ENCODE measurements around the gene CPEB3.
"Not testable (repeated sequence)": the region's sequence is repeated elsewhere in the genome, so short reads cannot be mapped to it uniquely, and the experiment has no call there.

Gene CPEB3

GRCh38 chr10:92045641-92046106 is 245.2 kb downstream of the CPEB3 start:
- H3K4me1 ChIP-seq (ENCODE audit: insufficient read depth, low read length): no peaks in the 10 kb centered on the region
- H3K9me3 ChIP-seq (ENCODE audit: low read length): no peaks in the 10 kb centered on the region
- no peak overlapping the region for H3K4me3 ChIP-seq (ENCODE audit: low read length)
- no peaks in the 10 kb centered on the region for H3K36me3 ChIP-seq (ENCODE audit: insufficient read depth, low read length)
- H3K27me3 ChIP-seq (ENCODE audit: insufficient read depth, low read length): no peaks in the 10 kb centered on the region
- no peak overlapping the region for H2AFZ ChIP-seq (ENCODE audit: low read depth, low read length)

GRCh38 chr10:92042541-92042940 is 248.3 kb downstream of the CPEB3 start:
- Histone ChIP-seq H3K27me3 (ENCODE audit: insufficient read depth, low read length) (no peaks in the 10 kb centered on the region), H3K4me1 (ENCODE audit: insufficient read depth, low read length) (no peaks in the 10 kb centered on the region), H3K4me3 (ENCODE audit: low read length) (no peak overlapping the region), H3K9me3 (ENCODE audit: low read length) (no peaks in the 10 kb centered on the region), H2AFZ (ENCODE audit: low read depth, low read length) (no peak overlapping the region), H3K36me3 (ENCODE audit: insufficient read depth, low read length) (no peaks in the 10 kb centered on the region)

GRCh38 chr10:92038949-92039348 is 251.9 kb downstream of the CPEB3 start:
- Histone ChIP-seq H3K4me3 (ENCODE audit: low read length) (no peak overlapping the region), H3K27me3 (ENCODE audit: insufficient read depth, low read length) (no peaks in the 10 kb centered on the region), H3K4me1 (ENCODE audit: insufficient read depth, low read length) (no peaks in the 10 kb centered on the region), H3K9me3 (ENCODE audit: low read length) (no peaks in the 10 kb centered on the region), H3K36me3 (ENCODE audit: insufficient read depth, low read length) (peaks cover 1% of the 10 kb centered on the region), H2AFZ (ENCODE audit: low read depth, low read length) (no peak overlapping the region)

- not testable (repeated sequence) for H3K4me3 ChIP-seq (ENCODE audit: low read length); H2AFZ ChIP-seq (ENCODE audit: low read depth, low read length); H3K4me1 ChIP-seq (ENCODE audit: insufficient read depth, low read length); H3K27me3 ChIP-seq (ENCODE audit: insufficient read depth, low read length); H3K9me3 ChIP-seq (ENCODE audit: low read length)
- H3K36me3 ChIP-seq (ENCODE audit: insufficient read depth, low read length): peaks cover 51% of the 10 kb centered on the region
Measured at GRCh38 chr10:92033070-92033469, 257.8 kb downstream of the CPEB3 start.

- Histone ChIP-seq H3K4me1 (ENCODE audit: insufficient read depth, low read length) (no peaks in the 10 kb centered on the region), H2AFZ (ENCODE audit: low read depth, low read length) (no peak overlapping the region), H3K4me3 (ENCODE audit: low read length) (no peak overlapping the region), H3K27me3 (ENCODE audit: insufficient read depth, low read length) (no peaks in the 10 kb centered on the region), H3K36me3 (ENCODE audit: insufficient read depth, low read length) (peaks cover 66% of the 10 kb centered on the region), H3K9me3 (ENCODE audit: low read length) (no peaks in the 10 kb centered on the region)
Measured at GRCh38 chr10:92031580-92031979, 259.3 kb downstream of the CPEB3 start.

GRCh38 chr10:92027141-92027540 is 263.7 kb downstream of the CPEB3 start:
- H3K36me3 ChIP-seq (ENCODE audit: insufficient read depth, low read length): peaks cover 93% of the 10 kb centered on the region
- no peaks in the 10 kb centered on the region for H3K27me3 ChIP-seq (ENCODE audit: insufficient read depth, low read length)

GRCh38 chr10:92025340-92025739 is 265.5 kb downstream of the CPEB3 start:
- H3K27me3 ChIP-seq (ENCODE audit: insufficient read depth, low read length); H2AFZ ChIP-seq (ENCODE audit: low read depth, low read length); H3K4me3 ChIP-seq (ENCODE audit: low read length); H3K9me3 ChIP-seq (ENCODE audit: low read length); H3K4me1 ChIP-seq (ENCODE audit: insufficient read depth, low read length): not testable (repeated sequence)
- H3K36me3 ChIP-seq (ENCODE audit: insufficient read depth, low read length): peaks cover 89% of the 10 kb centered on the region

More at GRCh38 chr10:92027141-92027540, 263.7 kb downstream of the CPEB3 start:
- Histone ChIP-seq H2AFZ (ENCODE audit: low read depth, low read length) (no peak overlapping the region), H3K4me1 (ENCODE audit: insufficient read depth, low read length) (no peaks in the 10 kb centered on the region), H3K9me3 (ENCODE audit: low read length) (no peaks in the 10 kb centered on the region), H3K4me3 (ENCODE audit: low read length) (no peak overlapping the region)

GRCh38 chr10:92024700-92025099 is 266.2 kb downstream of the CPEB3 start:
- peaks cover 90% of the 10 kb centered on the region for H3K36me3 ChIP-seq (ENCODE audit: insufficient read depth, low read length)
- no peak overlapping the region for H2AFZ ChIP-seq (ENCODE audit: low read depth, low read length)
- no peaks in the 10 kb centered on the region for H3K27me3 ChIP-seq (ENCODE audit: insufficient read depth, low read length)

GRCh38 chr10:92014620-92015019 is 276.3 kb downstream of the CPEB3 start:
- peaks cover 82% of the 10 kb centered on the region for H3K36me3 ChIP-seq (ENCODE audit: insufficient read depth, low read length)
- H2AFZ ChIP-seq (ENCODE audit: low read depth, low read length): no peak overlapping the region
- no peak overlapping the region for H3K4me3 ChIP-seq (ENCODE audit: low read length)
- no peaks in the 10 kb centered on the region for H3K27me3 ChIP-seq (ENCODE audit: insufficient read depth, low read length)
- peaks cover 3% of the 10 kb centered on the region for H3K4me1 ChIP-seq (ENCODE audit: insufficient read depth, low read length)
- no peaks in the 10 kb centered on the region for H3K9me3 ChIP-seq (ENCODE audit: low read length)

More at GRCh38 chr10:92024700-92025099, 266.2 kb downstream of the CPEB3 start:
- Histone ChIP-seq H3K9me3 (ENCODE audit: low read length) (no peaks in the 10 kb centered on the region), H3K4me1 (ENCODE audit: insufficient read depth, low read length) (no peaks in the 10 kb centered on the region), H3K4me3 (ENCODE audit: low read length) (no peak overlapping the region)

GRCh38 chr10:92011560-92012214 is 279.2 kb downstream of the CPEB3 start:
- Histone ChIP-seq H3K27me3 (ENCODE audit: insufficient read depth, low read length) (no peaks in the 10 kb centered on the region), H3K4me1 (ENCODE audit: insufficient read depth, low read length) (peaks cover 3% of the 10 kb centered on the region), H3K4me3 (ENCODE audit: low read length) (no peak overlapping the region), H3K9me3 (ENCODE audit: low read length) (no peaks in the 10 kb centered on the region), H3K36me3 (ENCODE audit: insufficient read depth, low read length) (peaks cover 79% of the 10 kb centered on the region), H2AFZ (ENCODE audit: low read depth, low read length) (no peak overlapping the region)

GRCh38 chr10:92010047-92010735 is 280.7 kb downstream of the CPEB3 start:
- Histone ChIP-seq H3K4me1 (ENCODE audit: insufficient read depth, low read length) (peaks cover 3% of the 10 kb centered on the region), H3K4me3 (ENCODE audit: low read length) (no peak overlapping the region), H3K9me3 (ENCODE audit: low read length) (no peaks in the 10 kb centered on the region), H3K36me3 (ENCODE audit: insufficient read depth, low read length) (peaks cover 75% of the 10 kb centered on the region), H2AFZ (ENCODE audit: low read depth, low read length) (no peak overlapping the region), H3K27me3 (ENCODE audit: insufficient read depth, low read length) (no peaks in the 10 kb centered on the region)

- H3K4me3 ChIP-seq (ENCODE audit: low read length): no peak overlapping the region
- H3K27me3 ChIP-seq (ENCODE audit: insufficient read depth, low read length): no peaks in the 10 kb centered on the region
- H3K36me3 ChIP-seq (ENCODE audit: insufficient read depth, low read length): peaks cover 70% of the 10 kb centered on the region
- no peak overlapping the region for H2AFZ ChIP-seq (ENCODE audit: low read depth, low read length)
- peaks cover 3% of the 10 kb centered on the region for H3K4me1 ChIP-seq (ENCODE audit: insufficient read depth, low read length)
- H3K9me3 ChIP-seq (ENCODE audit: low read length): no peaks in the 10 kb centered on the region
Measured at GRCh38 chr10:92009445-92009844, 281.4 kb downstream of the CPEB3 start.

GRCh38 chr10:92005978-92006377 is 284.9 kb downstream of the CPEB3 start:
- H3K36me3 ChIP-seq (ENCODE audit: insufficient read depth, low read length): peaks cover 69% of the 10 kb centered on the region
- H3K4me1 ChIP-seq (ENCODE audit: insufficient read depth, low read length): peaks cover 3% of the 10 kb centered on the region
- no peak overlapping the region for H2AFZ ChIP-seq (ENCODE audit: low read depth, low read length)

More at GRCh38 chr10:92005978-92006377, 284.9 kb downstream of the CPEB3 start:
- Histone ChIP-seq H3K9me3 (ENCODE audit: low read length) (peaks cover 6% of the 10 kb centered on the region), H3K4me3 (ENCODE audit: low read length) (no peak overlapping the region), H3K27me3 (ENCODE audit: insufficient read depth, low read length) (no peaks in the 10 kb centered on the region)

Data from neuron (in vitro differentiated cells).